ENCODE measurements around the gene ACP3. TPM values are rescaled to one million over a fixed set of nuclear protein-coding genes. Genes with fewer than 3 reads are reported as not detected.
A peak's percentile ranks its signal among the peaks of the same experiment; 100 is the strongest.
"Not testable (repeated sequence)": the region's sequence is repeated elsewhere in the genome, so short reads cannot be mapped to it uniquely, and the experiment has no call there.

The ACP3 gene
- total RNA-seq, 2 experiments from 2014 or later = not detected

DNA sequence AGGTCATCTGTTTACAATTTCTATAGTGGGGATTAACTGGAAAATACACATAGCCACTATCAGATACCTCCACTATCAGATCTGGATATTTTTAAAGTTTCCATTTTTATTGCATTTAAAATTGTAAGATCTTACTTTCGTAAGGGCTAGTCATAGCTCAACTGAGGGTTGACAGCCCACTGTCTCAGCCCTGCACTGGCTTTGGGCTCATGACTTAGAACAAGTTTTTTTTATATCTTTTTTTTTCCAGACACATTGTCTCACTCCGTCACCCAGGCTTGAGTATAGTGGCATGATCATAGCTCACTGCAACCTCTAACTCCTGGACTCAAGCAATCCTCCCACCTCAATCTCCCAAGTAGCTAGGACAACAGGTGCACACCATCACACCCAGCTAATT lies 51.3 kb downstream of the ACP3 start:
- H3K36me3 Mint-ChIP-seq (ENCODE audit: low read depth) = no peaks in the 10 kb centered on the region
- ChIA-PET POLR2A (interaction anchor here (0.7 kb wide), 1 partner anchor 64 kb away, joined by 7 read pairs; no protein-coding TSS in a partner anchor), CTCF (interaction anchor here (0.7 to 1.9 kb wide), 2 partner anchors 14 to 29 kb away, joined by 3 to 8 read pairs; no protein-coding TSS in a partner anchor)
- ATAC-seq (peak; percentile 33), DNase-seq (no peak)
- no peaks in the 10 kb centered on the region for H3K4me1 Mint-ChIP-seq
- peaks cover 6% of the 10 kb centered on the region for H3K27me3 Mint-ChIP-seq
- no peak overlapping the region for H3K4me3 Mint-ChIP-seq
- intact Hi-C loops (cut with DNase I, micrococcal nuclease) = no loop called here
- H3K27ac Mint-ChIP-seq = no peak overlapping the region
- H3K9me3 Mint-ChIP-seq (ENCODE audit: low read depth) = no peaks in the 10 kb centered on the region

DNA sequence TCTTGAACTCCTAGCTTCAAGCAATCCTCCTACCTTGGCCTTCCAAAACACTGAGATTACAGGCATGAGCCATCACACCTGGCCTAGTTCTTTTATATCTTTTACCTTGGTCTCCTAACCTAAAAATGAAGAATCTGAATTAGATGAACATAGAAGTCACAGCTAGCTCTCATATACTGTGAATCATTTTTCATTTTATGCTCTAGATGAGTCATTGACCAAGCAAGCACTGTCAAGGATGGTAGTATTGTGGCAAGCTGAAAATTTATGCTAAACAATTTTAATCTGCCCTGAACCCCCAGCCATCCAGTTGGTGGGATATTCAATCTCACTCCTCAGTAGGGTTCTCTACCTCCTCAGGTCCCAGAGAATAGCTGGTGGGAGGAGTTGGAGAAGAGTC lies 51.8 kb downstream of the ACP3 start:
- Mint-ChIP-seq H3K36me3 (ENCODE audit: low read depth) (no peaks in the 10 kb centered on the region), H3K4me1 (no peaks in the 10 kb centered on the region), H3K27ac (no peak overlapping the region), H3K27me3 (peaks cover 6% of the 10 kb centered on the region), H3K4me3 (no peak overlapping the region), H3K9me3 (ENCODE audit: low read depth) (no peaks in the 10 kb centered on the region)
- ATAC-seq = peak; percentile 76
- ChIA-PET CTCF (interaction anchor here (1.0 to 1.9 kb wide), 2 partner anchors 13 to 29 kb away, joined by 3 to 8 read pairs; no protein-coding TSS in a partner anchor), POLR2A (no interaction called here)
- intact Hi-C loops (cut with DNase I, micrococcal nuclease) = no loop called here
- no peak for DNase-seq

DNA sequence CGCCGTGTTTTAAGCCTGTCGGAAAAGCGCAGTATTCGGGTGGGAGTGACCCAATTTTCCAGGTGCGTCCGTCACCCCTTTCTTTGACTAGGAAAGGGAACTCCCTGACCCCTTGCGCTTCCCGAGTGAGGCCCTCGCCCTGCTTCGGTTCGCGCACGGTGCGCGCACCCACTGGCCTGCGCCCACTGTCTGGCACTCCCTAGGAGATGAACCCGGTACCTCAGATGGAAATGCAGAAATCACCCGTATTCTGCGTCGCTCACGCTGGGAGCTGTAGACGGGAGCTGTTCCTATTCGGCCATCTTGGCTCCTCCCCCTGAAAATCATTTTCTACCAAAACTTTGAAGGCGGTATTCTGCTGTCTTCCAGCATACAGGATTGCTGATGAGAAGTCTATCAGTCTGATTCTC lies 59.7 kb downstream of the ACP3 start:
- H3K27me3 Mint-ChIP-seq; H3K36me3 Mint-ChIP-seq (ENCODE audit: low read depth); H3K9me3 Mint-ChIP-seq (ENCODE audit: low read depth); CTCF ChIA-PET; H3K4me1 Mint-ChIP-seq; H3K27ac Mint-ChIP-seq; ATAC-seq; POLR2A ChIA-PET; DNase-seq; intact Hi-C loops (cut with DNase I, micrococcal nuclease): not testable (repeated sequence)
- peak overlapping the region; percentile 55 for H3K4me3 Mint-ChIP-seq

DNA sequence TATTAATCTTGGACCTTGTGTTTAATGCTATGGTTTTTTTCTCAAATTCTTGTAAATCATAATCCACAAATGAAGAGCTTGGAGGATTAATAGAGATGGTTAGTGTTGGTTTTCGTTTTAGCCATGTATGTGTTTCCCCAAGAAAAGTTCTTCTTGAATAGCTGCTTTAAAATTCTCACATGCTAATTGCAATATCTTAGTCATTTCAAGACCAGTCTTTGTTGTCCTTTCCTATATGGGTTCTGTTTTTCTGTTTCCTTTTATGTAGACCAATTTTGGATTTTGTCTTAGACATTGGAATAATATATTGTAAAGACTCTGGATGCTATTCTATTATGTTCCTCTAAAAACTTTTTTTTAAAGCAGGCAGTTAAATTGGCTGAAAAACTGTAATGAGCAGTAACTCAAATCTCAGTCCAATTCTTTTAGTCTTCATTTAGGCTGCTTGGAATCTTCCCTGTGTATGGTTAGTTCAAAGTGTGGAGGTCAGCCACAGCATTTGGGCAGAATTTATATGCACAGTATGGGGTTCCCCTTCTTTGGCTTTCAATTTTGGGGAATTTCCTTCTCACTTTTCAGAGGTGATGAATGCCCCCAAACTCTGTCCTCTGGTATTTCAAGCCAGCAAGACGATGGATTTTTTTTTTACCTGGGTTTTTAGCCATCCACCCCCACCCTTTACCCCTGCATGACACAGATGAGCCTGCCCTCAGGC lies 61.0 kb downstream of the ACP3 start:
- no peak overlapping the region for H3K4me3 Mint-ChIP-seq
- ChIA-PET POLR2A (no interaction called here), CTCF (interaction anchor here (0.5 to 1.5 kb wide), 3 partner anchors 11 to 76 kb away, joined by 3 to 5 read pairs (median 5); no protein-coding TSS in a partner anchor)
- H3K27me3 Mint-ChIP-seq = peaks cover 7% of the 10 kb centered on the region
- no peak overlapping the region for H3K27ac Mint-ChIP-seq
- no peak for ATAC-seq
- no peaks in the 10 kb centered on the region for H3K9me3 Mint-ChIP-seq (ENCODE audit: low read depth)
- H3K4me1 Mint-ChIP-seq = no peaks in the 10 kb centered on the region
- DNase-seq = no peak
- intact Hi-C loops (cut with DNase I, micrococcal nuclease) = no loop called here
- H3K36me3 Mint-ChIP-seq (ENCODE audit: low read depth) = no peaks in the 10 kb centered on the region

DNA sequence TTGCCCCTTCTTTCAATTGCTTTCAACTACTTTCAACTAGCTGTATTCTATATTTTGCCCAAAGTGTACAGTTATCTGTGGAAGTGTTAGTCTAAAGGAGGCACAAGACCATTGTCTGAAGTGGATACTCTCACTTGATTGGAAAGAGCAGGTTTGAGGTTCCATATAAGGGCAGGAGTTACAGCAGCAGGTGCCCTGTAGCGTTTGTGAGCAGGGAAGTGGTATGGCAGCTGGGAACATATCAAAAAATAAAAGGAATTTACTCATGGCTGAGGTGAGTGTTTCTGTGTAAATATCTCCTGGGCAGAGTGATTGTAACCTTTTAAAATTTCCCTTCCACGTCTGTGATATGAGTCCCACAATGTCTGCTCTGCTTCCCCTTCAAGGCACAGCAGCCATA lies 61.6 kb downstream of the ACP3 start:
- H3K27ac Mint-ChIP-seq = no peak overlapping the region
- ChIA-PET CTCF (interaction anchor here (1.5 kb wide), 1 partner anchor 19 kb away, joined by 5 read pairs; no protein-coding TSS in a partner anchor), POLR2A (no interaction called here)
- no peak overlapping the region for H3K4me3 Mint-ChIP-seq
- intact Hi-C loops (cut with DNase I, micrococcal nuclease) = no loop called here
- peaks cover 7% of the 10 kb centered on the region for H3K27me3 Mint-ChIP-seq
- H3K36me3 Mint-ChIP-seq (ENCODE audit: low read depth) = no peaks in the 10 kb centered on the region
- DNase-seq = no peak
- no peaks in the 10 kb centered on the region for H3K9me3 Mint-ChIP-seq (ENCODE audit: low read depth)
- H3K4me1 Mint-ChIP-seq = no peaks in the 10 kb centered on the region
- no peak for ATAC-seq

DNA sequence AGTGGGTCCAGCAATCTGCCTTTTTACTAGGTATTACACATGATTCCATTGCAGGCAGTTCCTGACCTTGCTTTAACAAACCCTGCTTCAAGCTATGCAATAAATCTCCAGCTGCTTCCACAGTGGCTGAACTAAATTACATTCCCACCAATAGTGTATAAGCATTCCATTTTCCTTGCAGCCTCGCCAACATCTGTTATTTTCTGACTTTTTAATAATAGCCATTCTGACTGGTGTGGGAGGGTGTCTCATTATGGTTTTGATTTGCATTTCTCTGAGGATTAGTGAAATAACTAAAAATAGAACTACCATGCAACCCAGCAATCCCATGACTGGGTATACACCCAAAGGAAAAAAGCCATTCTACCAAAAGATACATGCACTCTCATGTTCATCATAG lies 63.7 kb downstream of the ACP3 start:
- Mint-ChIP-seq H3K4me1 (no peaks in the 10 kb centered on the region), H3K27ac (no peak overlapping the region), H3K4me3 (no peak overlapping the region), H3K9me3 (ENCODE audit: low read depth) (no peaks in the 10 kb centered on the region), H3K27me3 (peaks cover 7% of the 10 kb centered on the region), H3K36me3 (ENCODE audit: low read depth) (peaks cover 1% of the 10 kb centered on the region)
- DNase-seq = no peak
- ATAC-seq = no peak
- intact Hi-C loops (cut with DNase I, micrococcal nuclease) = no loop called here
- ChIA-PET POLR2A (no interaction called here), CTCF (no interaction called here)

DNA sequence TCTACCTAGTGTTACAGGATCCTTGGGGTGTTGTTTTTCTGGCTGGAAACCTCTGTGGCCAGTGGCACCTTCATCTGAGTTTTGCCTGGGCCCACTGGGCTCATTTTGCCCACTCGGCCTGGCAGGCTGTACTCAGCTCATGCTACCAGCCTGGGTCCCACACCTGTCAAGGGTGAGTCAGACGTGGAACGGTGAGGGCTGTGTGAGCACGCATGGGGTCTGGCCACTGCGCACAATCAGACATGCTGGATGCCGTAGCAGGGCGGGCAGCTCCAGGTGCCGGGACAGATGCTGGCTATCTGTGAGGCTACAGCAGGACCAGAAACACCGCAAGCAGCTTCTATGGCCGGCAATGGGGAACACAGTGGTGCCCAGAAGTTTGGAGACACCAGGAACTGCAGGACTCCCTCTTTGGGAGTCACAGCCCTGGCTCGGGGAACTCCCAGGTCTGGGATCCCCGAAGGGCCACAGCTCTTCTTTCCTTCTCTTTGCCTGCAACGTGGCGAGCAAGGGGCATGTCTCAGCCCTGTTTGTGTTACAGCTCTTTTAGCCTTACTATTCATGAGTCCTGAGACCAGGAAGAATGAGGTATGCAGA lies 64.2 kb downstream of the ACP3 start:
- POLR2A ChIA-PET = no interaction called here
- Mint-ChIP-seq H3K4me1 (no peaks in the 10 kb centered on the region), H3K27ac (no peak overlapping the region), H3K36me3 (ENCODE audit: low read depth) (peaks cover 1% of the 10 kb centered on the region), H3K4me3 (no peak overlapping the region), H3K27me3 (peaks cover 7% of the 10 kb centered on the region), H3K9me3 (ENCODE audit: low read depth) (no peaks in the 10 kb centered on the region)
- ATAC-seq (no peak), DNase-seq (no peak)
- CTCF ChIA-PET = interaction anchor here (1.7 kb wide), 1 partner anchor 12 kb away, joined by 3 read pairs; no protein-coding TSS in a partner anchor
- intact Hi-C loops (cut with DNase I, micrococcal nuclease) = no loop called here

DNA sequence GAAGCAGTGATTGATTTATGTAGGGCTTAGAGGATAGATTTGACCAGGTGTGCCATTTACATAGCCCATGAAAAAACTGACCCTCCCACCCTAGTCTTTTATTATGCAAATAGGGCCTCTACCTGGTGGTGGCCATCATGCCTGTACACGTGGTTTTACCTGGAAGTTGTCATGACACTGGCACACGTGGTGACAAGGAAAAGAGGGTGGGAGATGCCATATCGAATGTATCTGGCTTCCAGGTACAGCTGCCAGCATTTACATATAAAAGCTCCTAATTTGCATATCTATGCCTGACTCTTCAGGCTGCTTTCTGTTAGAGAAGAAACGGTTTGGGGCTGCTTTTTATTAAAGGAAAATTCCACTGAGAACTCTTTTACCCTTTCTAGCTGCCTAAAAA lies 65.1 kb downstream of the ACP3 start:
- intact Hi-C loops (cut with DNase I, micrococcal nuclease) = no loop called here
- Mint-ChIP-seq H3K27ac (no peak overlapping the region), H3K36me3 (ENCODE audit: low read depth) (peaks cover 1% of the 10 kb centered on the region), H3K4me1 (no peaks in the 10 kb centered on the region), H3K9me3 (ENCODE audit: low read depth) (no peaks in the 10 kb centered on the region), H3K27me3 (peaks cover 11% of the 10 kb centered on the region), H3K4me3 (no peak overlapping the region)
- ATAC-seq (no peak), DNase-seq (no peak)
- ChIA-PET CTCF (interaction anchor here (0.6 to 1.7 kb wide), 3 partner anchors 13 to 26 kb away, joined by 3 read pairs; no protein-coding TSS in a partner anchor), POLR2A (no interaction called here)

DNA sequence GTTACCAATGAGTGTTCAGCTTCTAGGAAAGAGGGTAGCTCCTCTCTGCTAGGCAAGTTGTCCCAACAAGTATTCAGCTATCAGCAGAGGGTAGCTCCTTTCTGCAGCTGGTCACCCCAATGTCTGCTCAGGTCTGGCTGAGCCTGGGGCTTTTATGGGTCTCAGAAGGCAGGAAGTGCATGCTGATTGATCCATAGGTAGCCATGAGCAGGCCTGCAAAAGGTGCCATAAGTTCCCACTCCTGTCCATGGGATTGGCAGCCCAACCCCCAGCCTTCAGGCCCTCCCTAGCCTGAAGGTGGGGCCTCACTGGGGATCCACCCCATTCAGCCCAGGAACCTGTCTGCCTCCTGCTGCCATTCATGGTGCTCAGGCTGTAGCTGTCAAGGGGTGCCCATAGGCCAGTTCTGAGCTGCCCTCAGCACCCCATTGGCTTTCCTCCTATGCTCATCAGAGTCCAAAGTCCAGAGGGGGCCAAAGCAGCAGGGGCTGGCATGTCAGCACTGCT lies 65.5 kb downstream of the ACP3 start:
- H3K27ac Mint-ChIP-seq = no peak overlapping the region
- ATAC-seq (no peak), DNase-seq (no peak)
- intact Hi-C loops (cut with DNase I, micrococcal nuclease) = no loop called here
- H3K4me3 Mint-ChIP-seq = no peak overlapping the region
- H3K4me1 Mint-ChIP-seq = no peaks in the 10 kb centered on the region
- ChIA-PET CTCF (interaction anchor here (0.6 to 1.7 kb wide), 3 partner anchors 13 to 26 kb away, joined by 3 read pairs; no protein-coding TSS in a partner anchor), POLR2A (no interaction called here)
- peaks cover 13% of the 10 kb centered on the region for H3K27me3 Mint-ChIP-seq
- peaks cover 1% of the 10 kb centered on the region for H3K36me3 Mint-ChIP-seq (ENCODE audit: low read depth)
- no peaks in the 10 kb centered on the region for H3K9me3 Mint-ChIP-seq (ENCODE audit: low read depth)

DNA sequence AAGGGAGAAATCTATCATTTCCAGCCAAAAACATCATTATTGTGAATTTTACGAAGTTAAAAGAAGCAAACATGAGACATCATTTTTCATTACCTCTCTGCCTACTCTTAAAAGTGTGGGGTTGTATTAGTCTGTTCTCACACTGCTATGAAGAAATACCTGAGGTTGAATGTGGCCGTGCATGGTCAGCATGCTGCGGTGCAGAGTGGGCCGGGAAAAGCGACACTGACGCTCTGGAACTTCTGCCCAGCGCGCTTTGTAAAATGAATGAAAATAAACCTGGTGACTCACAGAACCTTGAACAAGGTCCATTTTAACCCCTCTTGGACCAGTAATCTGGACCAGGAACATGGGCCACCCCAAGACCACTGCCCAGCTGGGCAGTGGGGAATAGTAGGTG lies 69.1 kb downstream of the ACP3 start:
- DNase-seq (no peak), ATAC-seq (no peak)
- Mint-ChIP-seq H3K9me3 (ENCODE audit: low read depth) (no peaks in the 10 kb centered on the region), H3K4me3 (no peak overlapping the region), H3K27ac (no peak overlapping the region), H3K36me3 (ENCODE audit: low read depth) (peaks cover 1% of the 10 kb centered on the region), H3K4me1 (no peaks in the 10 kb centered on the region), H3K27me3 (peaks cover 6% of the 10 kb centered on the region)
- ChIA-PET CTCF (no interaction called here), POLR2A (no interaction called here)
- intact Hi-C loops (cut with DNase I, micrococcal nuclease) = no loop called here

DNA sequence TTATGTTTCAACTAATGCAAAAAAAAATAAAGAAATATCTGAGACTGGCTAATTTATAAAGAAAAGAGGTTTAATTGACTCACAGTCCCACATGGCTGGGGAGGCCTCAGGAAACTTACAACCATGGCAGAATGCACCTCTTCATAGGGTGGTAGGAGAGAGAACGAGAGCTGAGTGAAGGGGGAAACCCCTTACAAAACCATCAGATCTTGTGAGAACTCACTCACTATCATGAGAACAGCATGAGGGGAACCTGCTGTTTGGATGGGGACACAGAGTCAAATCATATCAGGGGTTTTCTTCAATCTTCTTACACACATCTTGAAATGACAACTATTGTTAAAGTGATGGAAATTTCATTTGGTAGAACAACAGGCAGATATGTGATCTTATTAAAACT lies 75.5 kb downstream of the ACP3 start:
- DNase-seq; POLR2A ChIA-PET; H3K4me3 Mint-ChIP-seq; H3K4me1 Mint-ChIP-seq; H3K9me3 Mint-ChIP-seq (ENCODE audit: low read depth); H3K27ac Mint-ChIP-seq; H3K27me3 Mint-ChIP-seq; H3K36me3 Mint-ChIP-seq (ENCODE audit: low read depth); CTCF ChIA-PET: not testable (repeated sequence)
- ATAC-seq = peak; percentile 71
- intact Hi-C loops (cut with DNase I, micrococcal nuclease) = loop anchor here in 1 of 2 experiments (10.0 kb wide), 1 partner anchor 598 kb away; no protein-coding TSS in a partner anchor

DNA sequence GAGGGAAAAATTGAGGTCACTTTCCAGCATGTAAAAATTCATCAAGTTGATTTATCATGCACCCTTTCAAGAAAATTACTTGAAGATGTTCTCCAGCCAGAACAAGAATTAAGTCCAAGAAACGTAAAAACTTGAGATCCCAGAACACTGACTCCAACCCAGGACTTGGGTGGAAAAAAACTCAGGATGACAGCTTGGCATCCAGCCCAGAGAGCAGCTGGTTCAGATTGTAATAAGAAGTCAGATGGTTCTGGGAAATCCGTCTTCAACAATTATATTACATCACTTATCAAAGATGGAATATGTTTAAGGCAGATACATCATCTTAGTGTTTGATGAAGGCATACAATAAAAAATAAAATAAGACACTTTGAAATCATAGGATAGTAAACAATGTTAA lies 77.1 kb downstream of the ACP3 start:
- no peaks in the 10 kb centered on the region for H3K9me3 Mint-ChIP-seq (ENCODE audit: low read depth)
- H3K36me3 Mint-ChIP-seq (ENCODE audit: low read depth) = no peaks in the 10 kb centered on the region
- no peak overlapping the region for H3K27ac Mint-ChIP-seq
- H3K27me3 Mint-ChIP-seq = no peaks in the 10 kb centered on the region
- no peak overlapping the region for H3K4me3 Mint-ChIP-seq
- ChIA-PET CTCF (interaction anchor here (2.3 kb wide), 1 partner anchor 13 kb away, joined by 5 read pairs; no protein-coding TSS in a partner anchor), POLR2A (no interaction called here)
- no peak for ATAC-seq
- intact Hi-C loops (cut with DNase I, micrococcal nuclease) = loop anchor here in 1 of 2 experiments (10.0 kb wide), 1 partner anchor 600 kb away; no protein-coding TSS in a partner anchor
- DNase-seq = no peak
- no peaks in the 10 kb centered on the region for H3K4me1 Mint-ChIP-seq
